Activated T-cell treated with anti-CD3 and anti-CD28 coated beads for 24 hours (primary cell): ENCODE data around the gene KCNJ12.
"Not testable (repeated sequence)": the region's sequence is repeated elsewhere in the genome, so short reads cannot be mapped to it uniquely, and the experiment has no call there.

Source experiments
- DNase-seq: peaks from one replicate; pipeline ENCODE4 v3.0.0-alpha.2; 2020; ENCODE audit warnings: low read depth

KCNJ12 gene

GRCh38 chr17:21349358-21350050 lies 26.7 kb upstream of the KCNJ12 start:
- DNase-seq = not testable (repeated sequence)

GRCh38 chr17:21350495-21350894 lies 25.7 kb upstream of the KCNJ12 start:
- DNase-seq = not testable (repeated sequence)

DNA sequence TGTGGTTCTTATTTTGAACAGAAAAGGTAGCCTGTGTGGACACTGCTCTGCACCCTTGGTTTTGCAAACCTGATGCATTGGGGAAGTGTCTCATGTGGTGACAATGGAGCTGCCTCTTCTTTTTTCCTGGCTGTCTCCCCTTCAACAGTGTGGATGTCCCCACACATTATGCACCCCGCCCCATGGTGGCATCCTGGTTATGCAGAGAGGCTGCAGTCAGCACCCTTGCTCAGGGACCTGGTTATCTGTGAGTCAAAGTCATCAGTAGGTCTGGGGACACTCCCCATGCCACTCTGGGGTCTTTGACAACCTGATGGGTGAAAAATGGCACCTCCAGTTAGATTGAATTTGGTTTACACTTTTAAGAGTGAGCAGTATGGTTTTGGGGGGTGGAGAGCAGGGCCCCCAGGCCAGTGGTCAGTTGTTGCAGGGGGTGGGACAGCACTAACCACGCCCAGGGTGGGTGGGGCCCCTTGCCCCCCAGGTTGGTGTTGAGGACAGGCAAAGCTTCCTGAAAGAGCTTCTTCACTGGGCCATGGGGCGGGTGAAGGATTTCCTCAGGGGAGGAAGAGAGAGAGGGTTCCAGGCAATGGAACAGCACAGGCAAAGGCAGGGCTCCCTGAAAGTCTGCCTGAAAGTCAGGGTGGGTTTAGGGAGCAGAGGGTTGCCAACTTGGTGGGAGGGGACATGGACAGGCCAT lies 24.6 kb upstream of the KCNJ12 start:
- no peak for DNase-seq

DNA sequence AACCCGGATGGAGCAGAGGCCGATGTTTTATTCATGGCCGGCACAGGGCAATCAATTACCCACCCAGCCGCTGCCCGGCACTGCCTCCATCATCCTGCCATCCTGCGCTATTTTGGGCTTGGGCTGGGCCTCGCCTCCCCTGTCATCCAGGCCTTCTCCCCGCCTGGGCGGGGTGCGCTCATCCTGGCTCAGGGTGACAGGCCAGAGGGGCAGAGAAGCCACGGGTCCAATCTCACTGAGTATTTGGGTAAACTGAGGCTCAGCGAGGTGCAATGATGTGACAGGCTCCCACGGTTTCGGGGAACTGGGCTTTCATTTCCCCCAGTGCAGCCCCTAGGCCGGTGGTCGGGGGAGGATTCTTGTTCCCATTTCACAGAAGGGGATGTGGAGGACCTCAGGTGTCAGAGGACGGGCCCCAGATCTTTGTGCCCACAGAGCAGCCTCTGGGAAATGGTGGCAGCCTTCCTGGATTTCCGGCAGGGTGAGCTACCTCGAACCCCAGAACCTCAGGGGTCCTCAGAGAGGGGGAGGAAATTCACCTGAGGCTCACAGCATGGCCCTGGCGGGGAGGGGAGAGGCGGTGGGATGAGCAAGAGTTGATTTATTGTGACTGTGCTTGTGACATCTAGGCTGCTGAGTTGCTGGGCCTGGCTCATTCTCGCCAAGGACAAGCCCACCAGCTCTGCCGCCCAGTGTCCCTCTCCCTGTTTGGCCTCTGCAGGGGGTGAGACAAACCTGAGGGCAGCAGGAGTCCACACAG lies 23.8 kb upstream of the KCNJ12 start:
- no peak for DNase-seq

- DNase-seq = no peak
Observed at GRCh38 chr17:21352981-21353265, 23.2 kb upstream of the KCNJ12 start.

DNA sequence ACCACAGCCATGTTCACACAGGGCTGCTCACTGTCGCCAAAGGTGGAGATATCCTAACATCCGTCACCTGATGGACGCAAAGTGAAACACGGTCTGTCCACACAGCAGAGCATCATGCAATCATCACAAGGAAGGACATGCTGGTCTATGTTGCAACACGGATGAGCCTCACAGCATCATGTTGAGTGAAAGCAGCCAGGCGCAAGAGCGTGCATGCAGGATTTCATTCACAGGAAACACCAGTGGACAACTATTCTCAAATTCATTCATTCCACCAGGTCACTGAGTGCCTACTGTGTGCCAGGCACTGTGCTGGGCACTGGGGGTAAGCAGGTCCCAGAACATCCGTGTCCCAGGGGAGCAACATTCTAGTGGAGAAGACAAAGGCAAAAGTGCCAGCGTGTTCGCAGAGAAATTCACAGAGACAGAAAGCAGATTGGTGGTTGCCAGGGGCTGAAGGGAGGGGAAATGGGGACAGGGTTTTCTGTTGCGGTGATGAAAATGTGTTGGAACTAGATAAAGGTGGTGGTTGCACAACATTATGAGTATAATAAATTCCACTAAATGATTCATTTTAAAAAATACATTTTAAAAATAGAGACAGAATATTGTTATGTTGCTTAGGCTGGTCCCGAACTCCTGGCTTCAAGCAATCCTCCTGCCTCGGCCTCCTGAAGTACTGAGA lies 22.7 kb upstream of the KCNJ12 start:
- no peak for DNase-seq

- DNase-seq = no peak
Observed at GRCh38 chr17:21354796-21355385, 21.3 kb upstream of the KCNJ12 start.

GRCh38 chr17:21355586-21355985 lies 20.6 kb upstream of the KCNJ12 start:
- DNase-seq = no peak

GRCh38 chr17:21356537-21357127 lies 19.5 kb upstream of the KCNJ12 start:
- no peak for DNase-seq

GRCh38 chr17:21357281-21357680 lies 18.9 kb upstream of the KCNJ12 start:
- no peak for DNase-seq

- no peak for DNase-seq
Observed at GRCh38 chr17:21357696-21358656, 18.2 kb upstream of the KCNJ12 start.

GRCh38 chr17:21358682-21359482 lies 17.3 kb upstream of the KCNJ12 start:
- DNase-seq = no peak

DNA sequence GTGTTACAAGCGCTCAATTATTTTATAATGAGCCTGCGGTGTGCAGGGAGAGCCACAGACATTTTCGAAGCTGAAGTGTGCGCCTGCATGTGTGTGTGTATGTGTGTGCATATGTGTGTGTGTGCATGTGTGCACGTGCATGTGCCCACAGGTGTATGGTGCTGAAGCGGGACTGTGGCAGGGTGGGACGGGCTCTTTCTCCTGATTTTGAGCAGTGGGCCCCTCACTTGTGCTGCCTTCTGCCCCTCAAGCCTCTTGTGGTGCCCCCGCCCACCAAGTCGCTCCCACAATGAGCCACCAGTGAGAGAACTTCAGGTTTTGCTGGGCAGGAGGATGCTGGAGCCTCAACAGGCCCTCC lies 16.7 kb upstream of the KCNJ12 start:
- DNase-seq = no peak

- no peak for DNase-seq
Observed at GRCh38 chr17:21360048-21360447, 16.1 kb upstream of the KCNJ12 start.

GRCh38 chr17:21361020-21361809 lies 14.9 kb upstream of the KCNJ12 start:
- no peak for DNase-seq

DNA sequence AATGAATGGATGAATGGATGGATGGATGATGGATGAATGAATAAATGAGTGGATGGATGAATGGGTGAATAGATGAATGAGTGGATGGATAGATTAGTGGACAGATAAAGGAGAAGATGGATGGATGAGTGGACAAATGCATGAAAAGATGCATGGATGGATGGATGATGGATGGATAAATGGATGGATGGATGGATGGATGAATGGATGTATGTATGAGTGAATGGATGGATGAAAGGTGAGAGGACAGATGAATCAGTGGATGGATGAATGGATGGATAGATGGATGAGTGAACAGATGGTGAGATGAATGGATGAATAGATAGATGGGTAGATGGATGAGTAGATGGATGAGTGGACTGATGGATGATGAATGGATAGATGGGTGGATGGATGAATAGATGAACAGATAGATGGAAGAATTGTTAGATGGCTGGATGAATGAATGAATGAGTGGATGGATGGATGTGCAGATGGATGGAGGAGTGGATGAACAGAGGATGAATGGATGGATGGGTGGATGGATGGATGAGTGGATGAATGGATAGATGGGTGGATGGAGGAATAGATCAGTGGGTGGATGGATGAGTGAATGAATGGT lies 13.7 kb upstream of the KCNJ12 start:
- no peak for DNase-seq

DNA sequence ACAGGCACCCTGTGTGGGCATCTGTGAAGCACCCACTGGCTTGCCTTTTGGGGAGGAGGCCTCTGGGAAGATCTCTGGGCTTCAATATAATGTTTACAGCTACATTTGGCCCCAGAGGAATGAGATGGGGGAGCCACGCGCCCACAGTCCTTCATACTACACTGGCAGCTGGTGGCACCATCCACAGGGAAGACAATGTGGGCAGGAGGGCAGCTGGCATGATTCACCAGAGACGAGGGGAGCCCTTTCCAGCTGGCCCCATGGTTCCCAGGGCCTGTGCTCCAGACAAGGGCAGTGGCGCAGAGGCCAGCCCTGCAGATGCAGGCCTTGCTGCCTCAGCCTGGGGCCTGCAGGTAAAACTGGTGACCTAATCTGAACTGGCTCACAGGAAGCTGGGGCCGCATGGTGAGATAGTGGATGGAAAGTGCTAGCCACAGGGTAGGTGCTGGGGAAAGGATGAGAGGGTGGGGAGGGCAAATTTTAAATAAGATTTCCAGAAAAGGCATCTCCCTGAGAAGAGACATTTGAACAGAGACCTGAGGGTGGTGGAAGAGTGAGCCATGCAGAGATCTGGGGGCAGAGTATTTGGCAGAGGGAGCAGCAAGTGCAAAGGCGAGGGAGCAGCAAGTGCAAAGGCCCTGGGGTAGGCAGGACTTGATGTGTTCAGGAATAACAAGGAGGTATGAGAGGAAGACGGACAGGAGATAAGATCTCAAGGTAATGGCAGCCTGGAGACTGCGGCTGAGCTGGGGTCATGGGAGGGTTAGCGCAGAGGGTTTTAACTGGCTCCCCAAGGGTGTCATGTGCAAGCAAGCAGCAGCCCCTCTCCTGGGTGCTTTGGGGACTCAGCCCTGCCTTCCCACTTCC lies 12.1 kb upstream of the KCNJ12 start:
- no peak for DNase-seq

DNA sequence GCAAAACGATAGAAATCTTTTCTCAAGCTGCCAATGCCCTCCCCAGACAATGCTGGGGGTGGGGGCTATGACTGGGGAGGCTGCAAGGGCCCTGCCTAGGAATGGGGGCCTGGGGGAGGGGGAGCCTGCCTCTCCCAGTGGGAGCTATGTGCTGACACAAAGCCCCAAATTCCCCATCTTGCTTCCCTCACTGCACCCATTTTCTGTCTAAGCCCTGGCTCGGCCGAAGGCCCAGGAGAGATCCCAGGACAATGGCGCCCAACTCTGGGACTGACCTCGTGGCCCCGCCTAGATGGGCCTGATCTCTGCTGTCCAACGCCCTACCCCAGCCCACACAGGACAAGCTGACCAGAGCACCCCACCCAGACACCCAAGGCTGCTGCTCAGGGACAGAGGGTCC lies 11.1 kb upstream of the KCNJ12 start:
- no peak for DNase-seq
